Measurements from ENCODE around the gene MYO5A. TPM values are rescaled to one million over a fixed set of nuclear protein-coding genes. Genes with fewer than 3 reads are reported as not detected.
"Not testable (repeated sequence)": the region's sequence is repeated elsewhere in the genome, so short reads cannot be mapped to it uniquely, and the experiment has no call there.

The MYO5A gene
- total and polyA plus RNA-seq, 4 donors, result 5.7 to 42.1 (median 22.0) TPM

DNA sequence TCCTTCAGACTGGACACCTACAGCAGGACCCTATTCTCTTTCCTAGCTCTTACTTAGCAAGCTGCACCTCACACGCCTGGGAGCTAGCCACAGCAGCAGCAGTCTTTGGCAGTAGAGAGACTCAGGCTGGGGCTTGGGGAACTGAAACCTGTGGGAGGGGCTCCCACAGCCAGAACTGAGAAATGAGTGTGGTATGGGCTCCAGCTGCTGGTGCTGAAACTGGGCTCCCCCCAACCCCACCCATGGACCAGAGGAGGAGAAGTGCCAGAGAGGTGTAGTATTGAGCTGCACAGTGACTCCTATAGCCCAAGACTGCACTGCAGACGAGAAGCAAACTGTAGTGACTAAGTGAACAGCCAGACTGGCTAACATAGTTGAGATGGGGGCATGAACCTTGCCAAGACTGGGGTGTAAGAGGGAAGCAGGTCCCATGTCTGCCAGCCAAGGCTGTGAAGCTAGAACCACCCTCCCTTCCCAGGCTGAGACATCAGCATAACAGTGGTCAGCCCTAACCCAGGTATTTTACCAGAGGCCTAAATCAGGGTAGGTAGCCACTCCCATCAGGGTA lies 62.5 kb downstream of the MYO5A start:
- no peaks in the 10 kb centered on the region for H3K36me3 ChIP-seq (ENCODE audit: control insufficient read depth in 1 of 2, insufficient read depth in 2 of 2, low read length in 1 of 2)
- H3K27ac ChIP-seq (ENCODE audit: low read depth in 1 of 2, low read length in 2 of 2), result no peak overlapping the region
- peak in 1 of 2 donors; percentile 81 for DNase-seq
- WGBS, 2 donors, result 61 to 70% methylated on average over 2 of the region's 2 CpGs
- H3K27me3 ChIP-seq (ENCODE audit: control insufficient read depth in 1 of 2, insufficient read depth in 2 of 2, low read length in 1 of 2), result no peaks in the 10 kb centered on the region
- intact Hi-C loops (cut with DNase I), result no loop called here
- ATAC-seq (ENCODE audit: low FRiP score), result peak; percentile 48
- peaks cover 2% of the 10 kb centered on the region for H3K9me3 ChIP-seq (ENCODE audit: control insufficient read depth, low read length)
- H3K4me1 ChIP-seq (ENCODE audit: control insufficient read depth in 1 of 2, insufficient read depth in 2 of 2, low read length in 2 of 2), result no peaks in the 10 kb centered on the region
- H3K4me3 ChIP-seq (ENCODE audit: low read length in 2 of 2), result no peak overlapping the region

DNA sequence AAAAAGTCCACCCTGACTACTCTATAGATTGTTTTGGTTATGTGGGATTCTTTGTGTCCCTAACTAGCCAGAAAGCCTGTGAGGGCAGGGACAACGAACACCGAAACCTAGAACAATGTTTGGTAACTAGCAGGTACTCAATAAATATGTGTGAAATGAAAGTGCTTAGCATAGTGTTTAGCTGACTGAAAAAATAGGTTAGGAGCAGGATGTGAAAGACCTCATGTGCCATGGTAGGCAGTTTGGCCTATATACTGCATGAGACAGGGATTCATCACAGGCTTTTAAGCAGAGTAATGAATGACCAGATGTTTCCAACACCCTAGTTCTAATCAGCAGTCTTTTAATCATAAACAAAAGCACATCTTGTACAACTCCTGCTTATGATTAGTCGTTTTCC lies 64.2 kb downstream of the MYO5A start:
- H3K9me3 ChIP-seq (ENCODE audit: control insufficient read depth, low read length), result peaks cover 2% of the 10 kb centered on the region
- H3K36me3 ChIP-seq (ENCODE audit: control insufficient read depth in 1 of 2, insufficient read depth in 2 of 2, low read length in 1 of 2), result no peaks in the 10 kb centered on the region
- ATAC-seq (ENCODE audit: low FRiP score) (no peak), DNase-seq (no peak)
- WGBS, 2 donors, result 86 to 87% methylated on average over 3 of the region's 3 CpGs
- no peak overlapping the region for H3K4me3 ChIP-seq (ENCODE audit: low read length in 2 of 2)
- H3K27me3 ChIP-seq (ENCODE audit: control insufficient read depth in 1 of 2, insufficient read depth in 2 of 2, low read length in 1 of 2), result no peaks in the 10 kb centered on the region
- intact Hi-C loops (cut with DNase I), result no loop called here
- H3K27ac ChIP-seq (ENCODE audit: low read depth in 1 of 2, low read length in 2 of 2), result no peak overlapping the region
- no peaks in the 10 kb centered on the region for H3K4me1 ChIP-seq (ENCODE audit: control insufficient read depth in 1 of 2, insufficient read depth in 2 of 2, low read length in 2 of 2)

DNA sequence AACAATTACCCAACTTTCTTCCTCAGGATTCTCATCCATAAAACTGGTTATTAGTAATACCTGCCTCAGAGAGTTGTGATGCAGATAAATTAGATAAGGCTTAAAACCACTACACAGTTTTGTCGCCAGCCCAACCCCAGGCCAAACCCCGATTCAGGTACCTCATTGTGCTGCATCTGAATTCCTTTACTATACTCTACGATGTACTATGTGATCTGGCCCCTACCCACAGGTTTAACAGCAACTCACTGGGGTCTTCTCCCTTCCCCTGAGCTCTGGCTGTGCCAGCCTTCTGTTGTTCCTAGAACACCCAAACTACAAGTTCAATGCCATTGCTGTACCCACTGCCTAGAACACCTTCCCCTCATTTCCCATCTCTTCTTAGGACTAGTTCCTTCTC lies 64.6 kb downstream of the MYO5A start:
- H3K9me3 ChIP-seq (ENCODE audit: control insufficient read depth, low read length), result peaks cover 2% of the 10 kb centered on the region
- no peak overlapping the region for H3K4me3 ChIP-seq (ENCODE audit: low read length in 2 of 2)
- 93 to 99% methylated on average over 3 of the region's 3 CpGs for WGBS, 2 donors
- no peaks in the 10 kb centered on the region for H3K27me3 ChIP-seq (ENCODE audit: control insufficient read depth in 1 of 2, insufficient read depth in 2 of 2, low read length in 1 of 2)
- no peaks in the 10 kb centered on the region for H3K4me1 ChIP-seq (ENCODE audit: control insufficient read depth in 1 of 2, insufficient read depth in 2 of 2, low read length in 2 of 2)
- no peak overlapping the region for H3K27ac ChIP-seq (ENCODE audit: low read depth in 1 of 2, low read length in 2 of 2)
- intact Hi-C loops (cut with DNase I), result no loop called here
- DNase-seq (no peak), ATAC-seq (ENCODE audit: low FRiP score) (no peak)
- no peaks in the 10 kb centered on the region for H3K36me3 ChIP-seq (ENCODE audit: control insufficient read depth in 1 of 2, insufficient read depth in 2 of 2, low read length in 1 of 2)

DNA sequence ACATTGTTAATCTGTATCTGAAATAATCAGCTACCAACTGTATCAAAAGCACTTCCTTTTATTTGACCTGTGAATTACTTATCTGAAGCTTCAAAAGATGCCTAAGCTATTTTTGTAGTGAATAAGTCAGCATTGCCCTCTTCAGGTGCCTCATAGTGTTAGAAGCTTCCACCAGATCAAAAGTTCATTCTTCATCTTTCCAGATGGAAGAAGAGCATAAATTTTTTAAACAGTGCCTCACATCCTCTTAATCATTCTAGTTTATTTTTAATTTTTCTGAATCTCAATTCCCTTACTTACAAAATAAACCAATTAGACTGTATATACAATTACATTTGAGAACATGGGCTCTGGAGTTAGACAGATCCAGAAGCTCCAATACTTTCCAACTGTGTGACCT lies 65.0 kb downstream of the MYO5A start:
- H3K9me3 ChIP-seq (ENCODE audit: control insufficient read depth, low read length), result peaks cover 2% of the 10 kb centered on the region
- DNase-seq (no peak), ATAC-seq (ENCODE audit: low FRiP score) (no peak)
- no peaks in the 10 kb centered on the region for H3K27me3 ChIP-seq (ENCODE audit: control insufficient read depth in 1 of 2, insufficient read depth in 2 of 2, low read length in 1 of 2)
- no peak overlapping the region for H3K27ac ChIP-seq (ENCODE audit: low read depth in 1 of 2, low read length in 2 of 2)
- H3K4me1 ChIP-seq (ENCODE audit: control insufficient read depth in 1 of 2, insufficient read depth in 2 of 2, low read length in 2 of 2), result no peaks in the 10 kb centered on the region
- no peaks in the 10 kb centered on the region for H3K36me3 ChIP-seq (ENCODE audit: control insufficient read depth in 1 of 2, insufficient read depth in 2 of 2, low read length in 1 of 2)
- H3K4me3 ChIP-seq (ENCODE audit: low read length in 2 of 2), result no peak overlapping the region
- intact Hi-C loops (cut with DNase I), result no loop called here

DNA sequence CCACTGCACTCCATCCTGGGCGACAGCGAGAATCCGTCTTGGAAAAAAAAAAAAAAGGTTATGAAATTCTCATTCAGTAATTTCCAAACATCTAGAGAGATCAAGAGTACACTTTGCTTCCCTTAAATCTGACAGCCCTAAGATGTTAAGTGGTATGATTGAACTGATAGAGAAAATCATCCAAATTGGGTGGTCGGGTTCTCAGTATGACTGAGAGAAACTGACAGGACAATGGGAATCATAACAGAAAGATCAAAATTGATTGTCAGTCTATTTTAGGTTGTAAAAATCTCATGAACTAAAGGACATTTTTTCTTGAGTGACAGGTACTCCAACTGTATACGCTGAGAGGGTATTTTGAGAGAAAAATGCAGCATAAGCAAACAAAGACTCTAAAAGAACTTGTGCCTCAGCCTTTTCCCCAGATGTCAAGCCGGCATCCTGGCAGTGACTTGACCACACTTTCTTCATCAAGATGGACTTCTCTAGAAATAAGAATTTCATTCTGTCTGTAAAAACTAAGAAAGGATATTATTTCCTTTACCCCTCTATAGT lies 65.8 kb downstream of the MYO5A start:
- H3K27me3 ChIP-seq (ENCODE audit: control insufficient read depth in 1 of 2, insufficient read depth in 2 of 2, low read length in 1 of 2), result no peaks in the 10 kb centered on the region
- H3K27ac ChIP-seq (ENCODE audit: low read depth in 1 of 2, low read length in 2 of 2), result no peak overlapping the region
- 75 to 82% methylated on average over 6 of the region's 6 CpGs for WGBS, 2 donors
- H3K4me1 ChIP-seq (ENCODE audit: control insufficient read depth in 1 of 2, insufficient read depth in 2 of 2, low read length in 2 of 2), result no peaks in the 10 kb centered on the region
- ATAC-seq (ENCODE audit: low FRiP score) (no peak), DNase-seq (no peak)
- intact Hi-C loops (cut with DNase I), result no loop called here
- peaks cover under 1% of the 10 kb centered on the region for H3K9me3 ChIP-seq (ENCODE audit: control insufficient read depth, low read length)
- no peak overlapping the region for H3K4me3 ChIP-seq (ENCODE audit: low read length in 2 of 2)
- H3K36me3 ChIP-seq (ENCODE audit: control insufficient read depth in 1 of 2, insufficient read depth in 2 of 2, low read length in 1 of 2), result no peaks in the 10 kb centered on the region

DNA sequence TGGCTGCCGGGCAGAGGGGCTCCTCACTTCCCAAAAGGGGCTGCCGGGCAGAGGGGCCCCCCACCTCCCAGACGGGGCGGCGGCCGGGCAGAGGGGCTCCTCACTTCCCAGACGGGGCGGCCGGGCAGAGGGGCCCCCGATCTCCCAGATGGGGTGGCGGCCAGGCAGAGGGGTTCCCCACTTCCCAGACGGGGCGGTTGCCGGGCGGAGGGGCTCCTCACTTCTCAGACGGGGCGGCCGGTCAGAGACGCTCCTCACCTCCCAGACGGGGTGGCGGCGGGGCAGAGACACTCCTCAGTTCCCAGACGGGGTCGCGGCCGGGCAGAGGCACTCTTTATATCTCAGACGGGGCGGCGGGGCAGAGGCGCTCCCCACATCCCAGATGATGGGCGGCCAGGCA lies 69.0 kb downstream of the MYO5A start:
- 97 to 99% methylated on average over 21 to 31 of the region's 31 CpGs for WGBS, 2 donors
- intact Hi-C loops (cut with DNase I); H3K4me3 ChIP-seq (ENCODE audit: low read length in 2 of 2); H3K27me3 ChIP-seq (ENCODE audit: control insufficient read depth in 1 of 2, insufficient read depth in 2 of 2, low read length in 1 of 2); H3K4me1 ChIP-seq (ENCODE audit: control insufficient read depth in 1 of 2, insufficient read depth in 2 of 2, low read length in 2 of 2); H3K9me3 ChIP-seq (ENCODE audit: control insufficient read depth, low read length); ATAC-seq (ENCODE audit: low FRiP score); DNase-seq; H3K27ac ChIP-seq (ENCODE audit: low read depth in 1 of 2, low read length in 2 of 2); H3K36me3 ChIP-seq (ENCODE audit: control insufficient read depth in 1 of 2, insufficient read depth in 2 of 2, low read length in 1 of 2): not testable (repeated sequence)

DNA sequence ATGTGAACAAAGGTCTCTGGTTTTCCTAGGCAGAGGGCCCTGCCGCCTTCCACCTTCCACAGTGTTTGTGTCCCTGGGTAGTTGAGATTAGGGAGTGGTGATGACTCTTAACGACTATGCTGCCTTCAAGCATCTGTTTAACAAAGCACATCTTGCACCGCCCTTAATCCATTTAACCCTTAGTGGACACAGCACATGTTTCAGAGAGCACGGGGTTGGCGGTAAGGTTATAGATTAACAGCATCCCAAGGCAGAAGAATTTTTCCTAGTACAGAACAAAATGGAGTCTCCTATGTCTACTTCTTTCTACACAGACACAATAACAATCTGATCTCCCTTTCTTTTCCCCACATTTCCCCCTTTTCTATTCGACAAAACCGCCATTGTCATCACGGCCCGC lies 69.4 kb downstream of the MYO5A start:
- 90 to 91% methylated on average over 9 of the region's 9 CpGs for WGBS, 2 donors
- not testable (repeated sequence) for H3K4me3 ChIP-seq (ENCODE audit: low read length in 2 of 2); H3K9me3 ChIP-seq (ENCODE audit: control insufficient read depth, low read length)

DNA sequence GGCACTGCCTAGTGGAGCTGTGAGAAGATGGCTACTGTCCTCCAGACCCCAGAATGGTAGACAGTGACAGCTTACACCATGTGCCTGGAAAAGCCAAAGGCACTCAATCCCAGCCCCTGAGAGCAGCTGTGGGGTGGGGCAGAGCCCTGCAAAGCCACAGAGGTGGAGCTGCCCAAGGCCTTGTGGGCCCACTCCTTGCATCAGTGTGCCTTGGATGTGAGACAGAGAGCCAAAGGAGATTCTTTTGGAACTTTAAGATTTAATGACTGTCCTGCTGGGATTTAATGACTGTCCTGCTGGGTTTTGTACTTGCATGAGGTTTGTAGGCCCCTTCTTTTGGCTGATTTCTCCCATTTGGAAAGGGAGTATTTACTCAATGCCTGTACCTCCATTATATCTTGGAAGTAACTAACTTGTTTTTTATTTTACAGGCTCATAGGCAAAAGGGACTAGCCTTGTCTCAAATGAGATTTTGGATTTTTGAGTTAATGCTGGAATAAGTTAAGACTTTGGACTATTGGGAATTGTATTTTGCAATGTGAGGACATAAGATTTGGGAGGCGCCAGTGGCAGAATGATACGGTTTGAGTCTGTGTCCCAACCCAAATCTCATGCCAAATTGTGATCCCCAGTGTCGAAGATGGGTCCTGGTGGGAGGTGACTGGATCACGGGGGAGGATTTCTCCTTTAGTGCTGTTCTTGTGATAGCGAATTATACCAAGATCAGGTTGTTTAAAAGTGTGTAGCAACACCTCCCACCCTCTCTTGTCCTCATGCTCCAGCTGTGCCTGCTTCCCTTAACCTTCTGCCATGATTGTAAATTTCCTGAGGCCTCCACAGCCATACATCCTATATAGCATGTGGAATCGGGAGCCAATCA lies 80.4 kb downstream of the MYO5A start:
- DNase-seq, result no peak
- Histone ChIP-seq H3K4me3 (ENCODE audit: low read length in 2 of 2) (no peak overlapping the region), H3K27me3 (ENCODE audit: control insufficient read depth in 1 of 2, insufficient read depth in 2 of 2, low read length in 1 of 2) (no peaks in the 10 kb centered on the region), H3K27ac (ENCODE audit: low read depth in 1 of 2, low read length in 2 of 2) (no peak overlapping the region), H3K4me1 (ENCODE audit: control insufficient read depth in 1 of 2, insufficient read depth in 2 of 2, low read length in 2 of 2) (no peaks in the 10 kb centered on the region), H3K36me3 (ENCODE audit: control insufficient read depth in 1 of 2, insufficient read depth in 2 of 2, low read length in 1 of 2) (no peaks in the 10 kb centered on the region), H3K9me3 (ENCODE audit: control insufficient read depth, low read length) (no peaks in the 10 kb centered on the region)
- intact Hi-C loops (cut with DNase I), result no loop called here
- peak; percentile 50 for ATAC-seq (ENCODE audit: low FRiP score)
- WGBS, 2 donors, result 87 to 95% methylated on average over 6 of the region's 6 CpGs

More for the DNA sequence above, 69.4 kb downstream of the MYO5A start:
- ATAC-seq (ENCODE audit: low FRiP score); H3K27ac ChIP-seq (ENCODE audit: low read depth in 1 of 2, low read length in 2 of 2); DNase-seq; H3K27me3 ChIP-seq (ENCODE audit: control insufficient read depth in 1 of 2, insufficient read depth in 2 of 2, low read length in 1 of 2); H3K4me1 ChIP-seq (ENCODE audit: control insufficient read depth in 1 of 2, insufficient read depth in 2 of 2, low read length in 2 of 2); H3K36me3 ChIP-seq (ENCODE audit: control insufficient read depth in 1 of 2, insufficient read depth in 2 of 2, low read length in 1 of 2); intact Hi-C loops (cut with DNase I): not testable (repeated sequence)

DNA sequence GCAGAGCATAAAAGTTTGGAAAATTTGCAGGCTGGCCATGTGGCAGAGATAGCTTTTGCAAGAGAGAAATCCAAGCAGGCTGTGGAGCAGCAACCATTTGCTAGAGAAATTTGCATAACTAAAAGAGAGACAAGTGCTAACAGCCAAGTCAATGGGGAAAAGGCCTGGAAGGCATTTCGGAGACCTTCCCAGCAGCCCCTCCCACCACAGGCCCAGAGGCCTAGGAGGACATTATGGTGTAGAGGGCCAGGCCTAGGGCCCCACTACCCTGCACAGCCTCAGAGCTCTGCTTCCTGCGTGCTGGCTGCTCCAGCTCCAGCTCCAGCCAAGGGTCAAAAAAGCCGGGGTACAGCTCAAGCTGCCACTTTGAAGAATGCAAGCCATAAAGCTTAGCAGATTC lies 82.7 kb downstream of the MYO5A start:
- no peak for ATAC-seq (ENCODE audit: low FRiP score)
- Histone ChIP-seq H3K4me1 (ENCODE audit: control insufficient read depth in 1 of 2, insufficient read depth in 2 of 2, low read length in 2 of 2) (no peaks in the 10 kb centered on the region), H3K36me3 (ENCODE audit: control insufficient read depth in 1 of 2, insufficient read depth in 2 of 2, low read length in 1 of 2) (no peaks in the 10 kb centered on the region), H3K4me3 (ENCODE audit: low read length in 2 of 2) (no peak overlapping the region), H3K9me3 (ENCODE audit: control insufficient read depth, low read length) (no peaks in the 10 kb centered on the region), H3K27me3 (ENCODE audit: control insufficient read depth in 1 of 2, insufficient read depth in 2 of 2, low read length in 1 of 2) (no peaks in the 10 kb centered on the region), H3K27ac (ENCODE audit: low read depth in 1 of 2, low read length in 2 of 2) (no peak overlapping the region)
- no peak for DNase-seq
- intact Hi-C loops (cut with DNase I), result no loop called here
- 96 to 100% methylated on average over 3 of the region's 3 CpGs for WGBS, 2 donors
